Measurements from ENCODE around the gene MAST4.

- no peak for TF ChIP-seq CTCF (conservative IDR thresholded peaks at IDR 0.05 in 1 of 2, IDR thresholded peaks at IDR 0.05 in 1 of 2; ENCODE audit: low read depth in 1 of 2, low read length in 2 of 2)
- no peak for TF ChIP-seq EZH2 (IDR thresholded peaks at IDR 0.05; ENCODE audit: low read length, missing control alignments)
These were observed 439.0 kb downstream of the MAST4 start for GRCh38 chr5:67035098-67035740.

Measured in fibroblast of lung (primary cell).